ENCODE results near the gene SGPL1.
"Not testable (repeated sequence)": the region's sequence is repeated elsewhere in the genome, so short reads cannot be mapped to it uniquely, and the experiment has no call there.

SGPL1 gene

DNA sequence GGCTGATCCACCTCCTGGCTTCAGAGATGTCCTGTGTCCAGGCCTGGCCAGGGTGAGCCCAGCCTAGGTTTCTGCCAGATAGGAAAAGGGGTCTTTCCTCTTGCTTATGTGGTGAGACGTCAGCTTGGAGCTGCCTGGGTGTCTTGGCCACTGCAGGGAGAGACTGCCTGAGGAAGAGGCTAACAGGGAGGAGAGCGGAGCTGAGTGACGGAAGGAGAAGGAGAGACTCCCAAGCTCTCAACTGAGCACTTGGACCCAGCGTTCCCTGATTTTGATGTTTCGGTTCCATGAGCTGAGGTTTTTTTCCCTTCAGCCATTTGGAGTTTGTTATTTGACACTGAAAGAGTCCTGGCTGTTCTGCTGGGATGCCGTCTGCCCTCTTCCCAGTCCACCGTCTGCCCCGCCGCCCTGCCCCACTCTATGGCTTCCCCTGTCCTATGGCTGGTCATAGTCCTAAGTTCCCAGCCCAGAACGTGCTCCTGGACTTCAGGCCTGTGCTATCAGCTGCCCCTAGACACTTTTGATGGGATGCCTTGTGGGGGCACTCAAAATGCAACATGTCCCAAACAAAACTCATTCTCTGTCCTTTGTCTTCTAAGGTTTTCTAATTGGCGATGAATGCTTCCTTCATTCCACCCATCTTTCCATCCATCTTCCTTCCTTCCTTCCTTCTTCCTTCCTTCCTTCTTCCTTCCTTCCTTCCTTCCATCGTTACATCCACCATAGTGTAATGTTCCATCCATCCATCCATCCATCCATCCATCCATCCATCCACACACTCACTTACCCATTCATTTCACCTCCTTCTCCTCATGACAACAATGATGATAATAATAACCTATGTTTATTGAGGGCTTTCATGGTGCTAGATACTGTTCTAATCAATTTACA lies 92.9 kb downstream of the SGPL1 start:
- no peak for DNase-seq

DNA sequence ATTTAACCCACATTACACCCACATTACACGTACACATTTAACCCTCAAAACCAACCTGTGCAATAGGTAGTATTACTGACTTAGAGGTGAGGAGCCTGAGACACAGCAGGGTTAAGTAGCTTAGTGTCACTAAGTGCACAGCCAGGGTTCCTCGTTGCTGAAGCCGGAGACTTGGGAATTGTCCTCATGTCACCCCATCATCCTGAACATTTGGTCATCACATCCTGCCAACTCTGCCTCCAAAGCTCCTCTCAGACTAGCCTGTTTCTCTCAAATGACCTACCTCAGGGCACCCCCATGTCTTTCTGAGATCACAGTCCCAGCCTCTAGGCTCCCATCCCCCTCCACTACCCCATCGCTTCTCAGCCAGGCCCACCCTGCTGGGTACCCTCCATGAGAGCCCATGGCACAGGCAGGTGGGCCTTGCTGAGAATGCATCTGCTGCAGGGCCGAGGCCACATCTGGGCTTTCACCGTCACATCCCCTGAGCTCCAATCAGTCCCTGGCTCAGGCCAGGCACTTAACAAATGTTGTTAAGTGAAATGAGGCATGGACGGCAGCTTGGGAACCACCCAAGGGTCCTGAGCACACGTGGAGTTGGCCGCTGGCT lies 93.7 kb downstream of the SGPL1 start:
- DNase-seq = no peak

DNA sequence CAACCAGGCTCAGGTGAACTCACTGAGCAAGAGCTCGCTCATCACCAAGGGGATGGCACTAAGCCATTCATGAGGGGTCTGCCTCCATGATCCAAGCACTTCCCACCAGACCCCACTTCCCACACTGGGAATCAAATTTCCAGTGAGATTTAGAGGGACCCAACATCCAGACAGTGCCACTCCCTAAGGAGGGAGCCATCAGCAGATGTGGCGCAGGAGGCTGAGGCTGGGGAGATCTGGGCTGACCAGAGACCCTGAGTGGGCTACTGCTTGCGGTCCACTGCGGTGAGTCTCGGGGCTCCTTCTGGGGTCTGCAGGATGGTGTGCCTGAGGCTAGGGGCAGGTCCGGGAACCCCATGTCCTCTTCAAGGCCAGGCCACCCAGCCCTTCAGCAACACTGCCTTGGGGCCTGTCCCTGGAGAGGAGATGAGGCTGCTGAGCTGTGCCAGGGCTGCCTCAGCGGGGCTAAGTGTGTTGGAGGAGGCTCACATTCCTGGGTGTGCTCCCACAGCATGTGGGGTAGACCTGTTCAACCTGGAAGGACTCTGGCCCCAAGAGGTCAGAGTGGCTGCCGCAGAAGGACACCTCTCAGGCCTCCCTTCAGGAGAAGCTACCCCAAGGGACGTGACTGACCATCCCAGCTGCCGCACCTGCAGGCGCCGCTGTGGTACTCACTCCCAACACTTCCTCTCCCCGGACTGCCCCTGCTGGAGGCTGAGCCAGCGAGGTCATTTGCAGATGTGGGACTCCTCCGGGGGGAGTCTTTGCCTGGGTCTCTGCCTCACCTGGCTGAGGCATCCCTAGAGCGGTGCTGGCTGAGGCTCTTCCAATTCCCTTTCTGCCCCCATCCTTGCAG lies 95.0 kb downstream of the SGPL1 start:
- DNase-seq = no peak

DNA sequence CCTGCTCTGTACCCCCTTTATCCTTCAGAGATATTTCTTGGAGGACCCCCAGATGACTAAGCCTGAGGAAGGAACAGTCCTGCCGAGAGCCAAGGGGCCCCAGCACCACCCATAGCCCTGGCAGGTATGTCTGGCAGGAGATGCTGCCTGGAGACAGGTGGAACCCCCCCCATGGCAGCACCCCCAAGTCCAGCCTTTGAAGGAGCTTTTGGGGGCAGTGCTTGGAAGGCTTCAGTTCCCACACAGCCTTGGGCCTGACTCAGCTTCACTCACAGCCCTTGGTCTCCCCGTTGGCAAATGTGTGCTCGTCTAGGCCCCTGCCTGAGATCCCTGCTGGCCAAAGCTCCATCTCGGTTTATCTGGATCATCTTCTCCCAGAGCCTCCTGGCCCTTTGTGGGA lies 95.6 kb downstream of the SGPL1 start:
- DNase-seq = no peak

DNA sequence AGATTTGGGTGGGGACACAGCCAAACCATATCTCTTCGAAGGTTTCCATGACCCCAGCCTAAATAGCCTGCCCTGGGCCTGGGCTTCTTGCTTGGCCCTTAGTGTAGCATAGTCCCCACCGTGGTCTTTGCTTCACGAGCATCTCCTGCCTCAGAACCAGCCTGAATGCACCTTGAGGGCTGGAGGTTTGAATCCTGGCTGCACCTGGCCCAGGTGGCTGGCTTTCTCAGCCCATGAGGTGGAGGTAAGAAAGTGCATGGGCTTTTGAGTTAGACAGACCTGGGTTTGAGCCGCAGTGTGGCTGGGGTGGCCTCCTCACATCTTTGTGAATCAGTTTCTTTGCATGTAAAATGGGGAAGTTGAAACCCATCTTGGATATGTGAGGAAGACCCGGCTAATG lies 96.8 kb downstream of the SGPL1 start:
- no peak for DNase-seq

DNA sequence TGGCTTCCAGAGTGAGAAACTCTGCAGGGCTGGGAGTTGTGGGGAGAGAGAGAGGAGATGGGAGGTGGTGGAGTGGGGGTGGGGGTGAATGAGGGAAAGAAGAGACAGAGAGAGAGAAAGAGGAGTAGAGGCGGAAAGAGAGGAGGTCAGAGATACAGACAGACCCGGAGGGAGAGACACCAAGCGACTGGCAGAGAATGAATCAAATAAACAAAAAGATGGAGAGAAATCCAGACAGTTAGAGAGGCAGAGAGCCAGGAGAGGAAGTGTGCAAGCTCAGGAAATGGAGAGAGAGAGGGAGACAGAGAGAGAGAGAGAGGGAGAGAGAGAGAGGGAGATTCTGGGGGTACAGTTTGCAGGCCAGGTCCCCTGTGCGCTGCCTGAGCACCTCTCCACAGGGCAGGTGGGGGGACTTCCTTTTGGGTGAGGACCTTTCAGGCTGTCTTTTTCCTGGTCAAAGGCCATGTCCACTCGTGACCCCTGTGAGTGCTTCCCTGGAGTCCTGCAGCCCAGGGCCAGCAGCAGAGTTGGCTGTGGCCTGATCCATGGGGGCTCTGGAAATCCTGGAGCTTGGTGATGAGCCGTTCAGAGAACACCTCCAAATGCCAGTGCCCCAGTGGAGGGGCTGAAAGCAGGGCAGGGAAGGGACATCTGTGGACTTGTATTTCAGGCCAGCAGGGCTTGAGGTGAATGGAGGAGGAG lies 97.6 kb downstream of the SGPL1 start:
- peak; percentile 20 for DNase-seq

DNA sequence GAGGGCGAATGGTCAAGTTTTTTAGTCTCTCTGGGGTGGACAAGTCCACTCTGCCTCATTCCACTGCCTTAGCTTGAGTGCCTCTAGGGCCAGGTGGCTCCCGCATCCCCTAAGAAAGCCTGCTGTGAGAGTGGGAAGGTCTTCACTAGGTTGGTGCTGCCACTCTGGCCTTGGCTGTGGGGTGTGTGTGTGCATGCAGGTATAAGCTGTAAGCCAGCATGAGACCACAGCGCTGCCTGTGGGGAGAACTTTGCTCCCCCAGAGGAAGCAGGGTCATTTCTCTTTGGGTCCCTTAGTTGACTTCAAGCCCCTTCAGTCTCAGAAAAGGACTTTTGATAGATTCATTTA lies 98.1 kb downstream of the SGPL1 start:
- DNase-seq = peak; percentile 12

DNA sequence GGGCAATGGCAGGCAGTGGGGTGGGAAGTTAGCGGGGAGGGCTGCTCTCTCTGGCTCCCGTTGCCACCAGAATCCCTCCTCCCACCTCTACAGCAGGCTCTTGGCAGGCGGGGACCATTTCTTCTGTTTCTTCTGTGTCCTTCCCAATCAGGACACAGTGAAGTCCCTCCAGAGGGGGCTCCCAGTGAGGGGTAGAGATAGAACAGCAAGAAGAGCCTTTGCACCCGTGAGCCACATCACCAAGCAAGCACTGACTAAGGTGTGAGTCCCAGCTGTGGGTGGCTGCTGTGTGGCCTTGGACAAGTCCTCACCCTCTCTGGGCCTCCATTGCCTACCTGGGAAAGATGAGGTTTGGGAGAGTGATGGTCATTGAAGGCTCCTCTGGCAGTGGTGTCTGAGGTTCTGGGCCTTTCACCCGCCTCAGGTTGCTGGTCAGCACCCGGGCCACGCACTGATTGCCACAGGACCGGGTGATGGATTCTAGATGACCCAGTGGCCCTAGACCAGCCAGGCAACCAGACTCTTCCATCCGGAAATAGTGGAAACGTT lies 98.6 kb downstream of the SGPL1 start:
- DNase-seq = no peak

DNA sequence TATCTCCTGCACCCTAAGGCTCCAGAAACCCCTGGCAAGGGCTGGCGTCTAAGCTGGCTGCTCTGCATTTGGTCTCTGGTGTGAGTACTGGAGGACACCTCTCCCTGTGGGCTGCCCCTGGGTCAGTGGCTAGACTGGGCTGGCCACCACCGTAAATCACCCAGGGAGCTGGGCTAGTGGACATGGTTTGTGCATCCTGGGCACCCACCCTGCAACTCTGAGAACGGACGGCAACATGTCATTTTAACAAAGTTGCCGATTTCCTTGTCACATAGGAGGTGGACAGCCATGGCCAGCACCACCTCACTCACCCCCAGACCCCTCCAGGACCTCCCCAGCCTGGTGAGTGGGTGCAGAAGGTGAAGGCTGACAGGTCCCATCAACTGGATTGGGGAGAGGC lies 99.5 kb downstream of the SGPL1 start:
- DNase-seq = no peak

DNA sequence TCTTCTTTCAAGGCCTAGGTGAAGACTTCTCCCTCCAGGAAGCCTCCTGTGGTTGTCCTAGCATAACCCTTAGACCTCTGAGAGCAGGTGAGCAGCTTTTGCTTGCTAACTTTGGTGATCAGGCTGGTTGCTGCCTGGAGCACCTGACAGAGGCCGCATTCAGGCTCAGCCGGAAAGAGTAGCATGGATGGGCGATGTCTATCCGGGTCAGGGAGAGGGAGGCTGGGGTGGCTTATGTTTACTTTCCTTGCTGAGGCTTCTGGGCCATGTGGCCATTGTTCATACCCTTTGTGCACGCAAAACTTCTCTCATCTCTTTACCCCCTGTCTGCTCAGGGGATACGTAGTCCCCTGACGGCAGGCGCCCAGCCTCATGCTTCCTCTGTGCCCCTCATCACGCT lies 100.1 kb downstream of the SGPL1 start:
- no peak for DNase-seq

DNA sequence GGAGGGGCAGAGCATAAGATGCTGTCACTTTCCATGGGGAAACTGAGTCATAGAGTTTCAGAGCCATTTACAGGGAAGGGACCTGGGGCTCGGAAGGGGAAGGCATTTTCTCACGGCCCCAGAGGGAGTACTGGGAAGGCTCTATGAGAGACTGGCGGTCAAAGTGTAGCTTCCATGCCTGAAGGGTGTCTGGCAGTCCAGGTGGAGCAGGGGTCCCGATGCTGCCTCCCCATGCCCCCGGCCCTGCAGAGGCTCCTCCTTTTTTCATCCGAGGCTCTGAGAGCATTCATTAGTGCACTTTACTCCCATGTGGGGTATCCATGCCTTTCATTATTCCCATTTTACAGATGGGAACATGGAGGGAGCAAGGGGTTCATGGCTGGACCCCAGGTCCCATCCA lies 100.5 kb downstream of the SGPL1 start:
- no peak for DNase-seq

DNA sequence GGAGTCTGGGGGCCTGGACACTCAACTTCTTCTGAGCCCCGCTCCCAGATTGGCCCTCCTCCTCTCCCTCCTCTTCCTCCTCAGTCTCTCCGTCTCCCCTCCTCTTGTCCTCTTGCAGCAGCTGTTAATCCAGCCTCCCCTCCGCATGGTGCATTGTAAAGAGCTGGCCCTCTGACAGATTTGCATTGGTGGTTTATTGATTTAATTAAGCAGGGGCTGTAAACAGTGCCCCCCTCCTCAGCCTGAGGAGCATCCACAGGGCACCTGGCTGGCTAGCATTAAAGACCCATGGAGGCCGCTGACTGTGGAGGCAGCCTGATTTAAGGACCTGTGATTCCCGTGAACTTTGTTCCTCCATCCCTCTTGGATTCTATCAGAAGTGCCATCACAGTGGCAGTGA lies 101.5 kb downstream of the SGPL1 start:
- DNase-seq = no peak

DNA sequence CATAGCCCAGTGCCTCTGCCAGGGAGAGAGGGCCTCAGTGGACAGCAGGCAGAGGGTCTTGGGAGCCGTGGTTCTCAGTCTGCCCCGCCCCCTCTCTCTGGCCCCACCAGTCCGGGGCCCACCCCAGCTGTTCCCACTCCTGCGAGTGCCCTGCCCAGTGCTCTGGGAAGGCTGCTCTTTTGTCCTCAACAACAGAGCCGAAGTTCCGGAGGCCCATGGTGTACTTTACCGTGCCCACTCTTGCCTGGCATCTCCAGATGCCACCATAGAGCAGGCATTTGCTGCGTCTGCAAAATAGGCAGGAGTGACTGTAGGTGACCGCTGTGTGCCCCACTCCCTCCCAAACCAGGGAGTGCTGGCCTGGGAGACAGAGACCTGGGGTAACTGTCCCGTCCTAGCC lies 101.9 kb downstream of the SGPL1 start:
- DNase-seq = no peak

DNA sequence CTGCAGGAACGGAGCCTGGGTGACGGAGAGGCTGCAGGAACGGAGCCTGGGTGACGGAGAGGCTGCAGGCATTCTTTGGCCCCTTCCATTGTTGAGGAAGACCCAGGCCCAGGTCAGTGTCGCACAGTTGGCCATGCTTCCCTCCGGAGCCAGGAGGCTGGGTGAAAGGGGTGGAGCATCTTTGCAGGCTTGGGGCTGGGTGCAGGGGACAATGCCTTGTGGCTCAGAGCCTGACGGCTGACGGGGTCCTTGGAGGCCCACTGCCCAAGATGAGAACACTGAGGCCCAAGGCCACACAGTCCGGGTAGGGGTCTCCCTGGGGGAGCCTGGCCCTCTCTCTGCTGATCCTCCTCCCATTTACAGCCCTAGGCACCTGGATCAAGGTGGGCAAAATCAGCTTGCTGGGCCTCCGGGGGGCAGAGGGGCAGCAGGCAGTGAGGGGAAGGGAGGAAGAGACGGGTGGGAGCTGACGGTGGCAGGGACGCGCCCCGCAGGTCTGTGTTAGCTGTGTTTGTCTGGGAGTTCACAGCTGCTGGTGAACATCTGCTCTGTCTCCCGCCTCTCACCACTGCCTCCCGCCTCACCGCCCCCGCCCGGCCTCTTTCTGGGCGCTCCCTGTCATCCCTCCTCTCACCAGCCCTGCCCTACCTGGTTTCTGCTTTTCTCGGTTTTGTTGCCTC lies 103.2 kb downstream of the SGPL1 start:
- DNase-seq = peak; percentile 63

DNA sequence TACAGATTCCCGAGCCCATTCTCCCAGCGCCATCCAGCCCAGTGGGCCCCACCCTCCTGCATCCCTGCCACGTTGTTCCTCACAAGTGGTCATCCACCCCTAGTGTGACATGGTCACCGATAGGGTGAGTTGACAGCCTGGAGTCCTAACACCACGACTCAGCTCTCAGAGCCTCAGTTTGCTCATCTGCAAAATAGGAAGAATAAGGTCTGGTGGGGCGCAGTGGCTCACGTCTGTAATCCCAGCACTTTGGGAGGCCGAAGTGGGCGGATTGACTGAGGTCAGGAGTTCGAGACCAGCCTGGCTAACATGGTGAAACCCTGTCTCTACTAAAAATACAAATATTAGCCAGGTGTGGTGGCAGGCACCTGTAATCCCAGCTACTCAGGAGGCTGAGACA lies 104.2 kb downstream of the SGPL1 start:
- DNase-seq = not testable (repeated sequence)

DNA sequence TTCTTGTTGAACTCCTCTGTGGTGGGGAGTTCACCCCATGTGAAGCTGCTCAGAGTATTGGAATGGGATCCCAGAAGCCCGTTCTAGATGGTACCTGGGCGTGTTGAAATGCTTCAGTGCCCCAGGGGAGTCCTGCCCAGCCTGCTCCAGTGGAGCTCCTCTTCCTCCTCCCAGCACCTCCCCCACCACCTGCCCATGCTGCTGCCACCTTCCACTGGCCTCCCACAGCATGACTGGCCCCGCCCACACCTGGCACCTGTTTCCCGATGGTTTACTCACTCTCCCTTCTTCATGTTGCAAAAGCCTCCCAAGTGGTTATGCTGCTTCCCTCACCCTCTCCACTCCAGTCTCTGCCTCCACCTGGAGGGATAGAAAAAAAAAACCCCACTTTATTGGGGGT lies 104.8 kb downstream of the SGPL1 start:
- no peak for DNase-seq

DNA sequence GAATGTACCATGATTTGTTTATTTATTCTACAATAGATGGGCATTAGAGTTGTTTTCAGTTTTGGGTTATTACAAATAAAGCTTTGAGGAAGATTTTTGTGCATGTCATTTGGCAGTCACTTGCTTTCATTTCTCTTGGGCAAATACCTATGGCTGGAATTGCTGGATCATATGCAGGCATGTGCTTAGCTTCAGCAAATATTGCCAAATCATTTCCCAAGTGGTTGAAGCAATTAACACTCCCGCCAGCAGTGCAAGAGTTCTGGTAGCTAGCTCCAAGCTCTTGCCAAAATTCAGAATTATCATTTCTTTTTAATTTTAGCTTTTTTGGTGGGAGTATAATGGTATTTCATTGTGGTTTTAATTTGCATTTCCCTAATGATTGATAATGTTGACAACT lies 105.5 kb downstream of the SGPL1 start:
- DNase-seq = no peak

DNA sequence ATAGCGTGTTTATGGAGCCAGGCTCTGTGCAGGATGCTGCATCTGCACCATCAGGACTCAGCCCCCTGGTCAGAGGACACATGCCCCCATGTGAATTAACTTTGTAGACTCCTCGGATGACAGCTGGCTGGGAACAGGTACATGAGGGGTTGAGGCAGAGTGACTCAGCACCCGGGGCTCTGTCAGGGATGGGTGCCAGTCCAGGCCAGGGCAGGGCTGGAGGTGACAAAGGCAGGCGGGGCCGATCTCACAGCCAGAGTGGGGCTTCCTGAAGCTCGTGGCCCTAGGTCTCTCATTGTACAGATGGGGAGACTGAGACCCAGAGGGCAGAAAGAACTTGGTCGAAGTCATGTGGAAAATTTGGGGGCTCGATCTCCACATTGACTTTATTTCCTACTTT lies 107.9 kb downstream of the SGPL1 start:
- DNase-seq = no peak

DNA sequence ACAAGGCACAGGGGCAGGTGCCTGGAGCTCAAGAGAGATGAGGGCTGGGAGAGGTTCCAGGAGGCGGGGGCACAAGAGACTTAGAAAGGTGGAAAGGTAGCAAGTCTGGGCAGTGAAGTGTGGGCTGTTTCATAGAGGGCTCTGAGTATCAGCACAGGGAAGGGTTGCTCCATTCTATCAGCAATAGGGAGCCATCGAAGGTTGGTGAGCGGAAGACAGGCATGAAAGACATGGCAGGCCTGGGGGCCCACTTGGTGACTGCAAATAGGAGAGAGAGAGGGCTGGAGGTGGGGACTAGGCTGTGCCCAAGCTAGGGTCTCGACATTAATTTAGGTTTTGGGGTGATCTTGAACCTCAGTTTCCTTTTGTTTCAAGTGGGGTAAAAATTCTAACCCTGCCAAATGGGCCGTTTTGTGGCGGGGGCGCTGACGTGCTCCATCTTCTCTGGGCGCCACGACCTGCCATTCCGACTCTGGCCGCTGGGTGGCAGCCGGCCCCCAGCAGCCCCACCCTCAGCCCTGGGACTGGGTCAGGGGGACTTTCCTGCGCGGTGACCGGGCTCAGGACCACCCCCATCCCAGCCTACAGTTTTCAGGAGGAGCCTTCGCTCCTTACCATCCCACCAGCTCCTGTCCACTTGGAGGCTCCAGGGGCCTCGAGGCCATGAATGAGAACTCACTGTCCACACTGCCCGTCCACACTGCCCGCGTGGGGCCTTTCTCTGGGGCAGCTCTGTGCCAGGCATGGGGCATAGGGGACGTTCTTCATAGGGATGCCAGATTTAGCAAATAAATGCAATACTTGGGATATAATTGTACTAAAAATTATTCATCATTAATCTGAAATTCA lies 109.9 kb downstream of the SGPL1 start:
- peak; percentile 51 for DNase-seq

DNA sequence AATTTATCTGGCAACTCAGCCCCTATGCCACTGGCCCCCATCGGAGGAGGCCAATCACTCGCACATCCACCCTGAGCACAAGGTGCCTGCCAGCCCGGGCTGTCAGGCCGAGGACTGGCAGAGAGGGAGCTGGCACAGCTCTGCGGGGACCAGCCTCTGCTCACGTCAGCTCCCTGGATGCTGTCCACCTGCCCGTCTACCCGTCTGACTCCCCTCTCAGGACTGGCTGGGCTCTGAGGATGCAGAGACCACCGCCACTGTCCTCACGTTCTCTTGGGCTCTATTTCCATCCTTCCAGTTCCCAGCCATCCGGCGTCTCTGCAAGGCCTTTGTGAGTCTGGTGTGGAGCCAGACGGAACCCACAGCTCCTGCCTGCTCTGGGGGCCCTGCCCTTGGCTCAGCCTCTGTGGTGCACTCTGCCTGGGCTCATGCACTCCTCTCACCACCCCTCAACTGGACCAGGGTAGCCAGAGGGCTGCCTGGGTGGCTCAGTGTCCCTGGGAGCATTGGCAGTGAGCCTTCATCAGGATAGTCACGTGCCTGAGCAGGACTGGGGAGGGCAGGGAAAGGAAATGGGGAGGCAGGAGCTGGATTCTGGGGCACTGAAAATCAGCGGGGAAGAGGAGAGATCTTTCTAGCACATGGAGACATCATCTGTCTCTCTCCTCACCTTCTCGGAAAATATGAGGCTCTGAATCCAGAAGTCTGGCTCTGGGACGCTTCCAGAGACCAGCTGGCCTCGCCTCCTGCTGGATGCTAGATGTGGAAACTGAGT lies 110.7 kb downstream of the SGPL1 start:
- no peak for DNase-seq

Data from right hindlimb (tissue), 1 donor.